Embryonic facial prominence (tissue), 1 donor: ENCODE results near the gene HES3.
A peak's percentile ranks its signal among the peaks of the same experiment; 100 is the strongest.

Source experiments
- DNase-seq: peaks from one replicate; pipeline ENCODE4 v3.0.0-alpha.2; 2016; ENCODE audit errors: extremely low spot score

Gene HES3, protein sequence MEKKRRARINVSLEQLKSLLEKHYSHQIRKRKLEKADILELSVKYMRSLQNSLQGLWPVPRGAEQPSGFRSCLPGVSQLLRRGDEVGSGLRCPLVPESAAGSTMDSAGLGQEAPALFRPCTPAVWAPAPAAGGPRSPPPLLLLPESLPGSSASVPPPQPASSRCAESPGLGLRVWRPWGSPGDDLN

DNA sequence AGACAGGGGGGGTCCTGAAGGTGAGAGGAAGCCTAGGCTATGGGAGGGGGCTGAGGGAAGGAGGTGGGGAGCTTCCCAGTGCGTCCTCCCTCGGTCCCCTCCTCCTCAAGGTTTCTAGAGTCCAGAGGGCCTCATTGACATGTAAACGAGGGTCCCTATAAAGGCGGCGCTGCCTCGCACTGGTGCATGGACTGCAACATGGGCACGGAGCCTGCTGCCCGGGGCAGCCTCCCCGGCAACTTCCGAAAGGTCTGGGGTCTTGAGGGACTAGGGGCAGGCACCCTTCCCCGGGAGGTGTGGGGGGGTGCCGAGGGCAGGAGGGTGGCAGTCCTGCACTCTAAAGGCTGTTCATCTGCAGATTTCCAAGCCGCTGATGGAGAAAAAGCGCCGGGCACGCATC, at the start of gene HES3:
Gene HES3, plus strand, starts transcription at position 187 of the 400 bp plus-strand sequence. Its CDS starts 187 bp downstream, at position 374.
- DNase-seq = no peak

DNA sequence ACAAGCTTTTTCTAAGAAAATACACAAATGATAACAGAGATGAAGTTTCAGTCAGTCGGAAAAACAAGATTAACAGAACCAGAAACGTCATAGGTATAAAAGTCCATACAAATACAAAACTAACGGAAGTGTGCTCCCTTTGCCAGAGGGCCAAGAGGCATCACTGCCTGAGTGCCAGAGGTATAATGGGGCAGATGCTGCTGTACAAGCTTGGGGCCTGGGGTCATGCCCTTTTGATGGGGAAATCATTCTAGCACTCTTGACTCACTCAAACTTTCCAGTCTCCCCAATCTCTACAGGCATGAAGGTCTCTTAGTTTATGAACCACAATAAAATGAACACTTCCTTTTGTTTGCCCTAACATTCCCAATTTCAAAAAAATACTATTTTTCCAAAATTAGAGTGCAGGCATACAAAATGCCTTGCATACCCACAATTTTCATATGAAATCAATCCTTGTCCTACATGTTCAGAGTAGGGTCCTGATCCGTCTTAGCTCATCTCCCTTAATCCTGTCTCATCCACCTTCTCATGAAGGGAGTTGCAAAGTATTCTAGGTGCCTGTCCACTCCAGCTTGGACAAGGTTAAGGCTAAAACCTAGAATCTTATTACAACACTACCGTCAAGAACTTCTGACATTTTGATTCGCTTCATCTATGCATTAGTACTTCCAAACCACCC, 46.1 kb upstream of the HES3 start:
- DNase-seq = no peak

- no peak for DNase-seq
Measured at GRCh38 chr1:6198646-6199297, 45.2 kb upstream of the HES3 start.

- peak; percentile 99 for DNase-seq
Measured at GRCh38 chr1:6199298-6200187, 44.4 kb upstream of the HES3 start, which contains the start of gene RPL22. RPL22 (minus strand) TSS chr1:6199595; CDS start chr1:6199573, 22 bp downstream.

DNA sequence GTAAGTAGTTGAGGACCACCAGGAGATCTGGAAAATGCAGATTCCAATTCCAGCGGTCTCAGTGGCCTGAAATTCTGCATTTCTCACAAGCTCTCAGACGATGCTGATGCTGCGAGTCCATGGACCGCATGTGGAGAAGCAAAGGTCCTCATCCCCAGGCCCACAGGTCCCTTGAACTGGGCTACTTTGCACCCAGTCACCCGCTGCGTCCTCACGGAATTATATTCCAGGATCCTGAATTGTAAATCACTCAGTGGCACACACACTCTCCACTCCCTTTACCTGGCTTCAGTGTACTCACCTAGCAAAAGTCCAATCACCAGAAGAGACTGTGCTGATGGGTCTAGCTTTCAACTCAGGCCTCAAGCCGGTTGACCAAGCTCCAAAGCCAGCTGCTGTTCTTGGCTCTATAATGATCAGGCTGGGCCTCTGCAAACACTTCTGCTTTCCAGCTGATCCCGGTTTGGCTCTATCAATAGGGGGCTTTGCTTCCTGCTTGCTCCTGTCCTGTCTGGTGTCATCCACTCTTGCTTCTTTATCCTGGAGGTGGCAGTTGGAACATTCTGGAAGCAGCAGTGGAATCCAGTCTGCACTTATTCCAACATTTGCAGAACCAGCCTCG, 43.7 kb upstream of the HES3 start:
- DNase-seq = no peak

DNA sequence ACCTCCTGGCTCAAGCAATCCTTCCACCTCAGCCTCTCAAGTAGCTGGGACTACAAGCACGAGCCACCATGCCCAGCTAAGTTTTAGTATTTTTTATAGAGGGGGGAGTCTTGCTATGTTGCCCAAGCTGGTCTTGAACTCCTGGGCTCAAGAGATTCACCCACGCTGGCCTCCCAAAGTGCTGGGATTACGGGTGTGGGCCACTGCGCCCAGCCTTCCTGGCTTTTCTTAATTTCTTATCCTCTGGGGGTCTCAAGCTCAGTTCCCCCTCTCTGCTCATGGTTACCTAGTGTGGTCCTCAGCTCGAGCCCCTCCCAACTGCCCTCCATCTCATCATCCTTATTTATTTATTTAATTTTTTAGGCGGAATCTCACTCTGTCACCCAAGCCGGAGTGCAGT, 41.7 kb upstream of the HES3 start:
- DNase-seq = no peak

DNA sequence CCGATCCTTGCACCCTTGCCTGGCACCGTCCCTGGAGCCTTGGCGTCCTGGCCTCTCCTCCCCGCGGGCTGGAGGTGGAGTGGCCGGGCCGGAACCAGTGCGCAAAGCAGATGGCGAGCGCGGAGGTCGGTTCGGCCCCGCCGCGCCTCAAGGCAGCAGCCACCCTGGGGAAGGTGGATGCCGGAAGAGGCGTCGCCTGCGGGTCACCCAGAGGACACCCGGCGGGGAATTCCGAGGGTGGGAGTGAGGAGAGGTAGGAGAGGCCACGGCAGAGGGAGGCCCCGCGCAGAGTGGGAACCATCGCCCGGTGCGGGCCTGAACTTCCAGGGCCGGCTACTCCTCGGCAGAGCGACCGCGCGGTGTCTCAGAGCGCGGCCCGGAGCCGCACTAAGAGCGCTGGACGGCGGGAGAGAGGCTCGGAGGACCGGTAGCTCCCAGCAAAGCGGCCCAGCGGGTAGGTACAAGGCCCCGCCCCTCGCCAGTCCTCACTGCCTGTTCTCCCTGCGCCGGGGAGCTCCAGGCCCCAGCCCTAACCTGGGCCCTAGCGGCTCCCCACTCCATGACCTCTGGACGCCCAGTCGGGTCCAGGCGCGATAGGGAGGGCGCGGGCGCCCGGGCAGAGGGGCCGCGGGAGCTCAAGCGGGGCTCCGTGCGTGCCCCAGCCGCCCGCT, 38.0 kb upstream of the HES3 start, which contains the start of gene RNF207:
Gene RNF207, plus strand, starts transcription at position 271 of the 671 bp plus-strand sequence. CDS start 417 bp downstream, outside the sequence.
- no peak for DNase-seq

DNA sequence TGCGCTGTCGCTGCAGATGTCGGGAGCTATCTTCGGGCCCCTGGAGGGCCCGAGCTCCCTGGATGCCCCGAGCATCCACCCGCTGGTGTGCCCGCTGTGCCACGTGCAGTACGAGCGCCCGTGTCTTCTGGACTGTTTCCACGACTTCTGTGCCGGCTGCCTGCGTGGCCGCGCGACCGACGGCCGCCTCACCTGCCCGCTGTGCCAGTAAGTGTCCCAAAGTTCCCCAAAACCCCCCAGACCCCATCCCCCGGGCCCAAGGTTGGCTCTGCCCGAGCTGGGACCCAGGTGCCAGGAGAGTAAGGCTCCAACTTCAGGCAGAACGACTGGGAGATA, 37.5 kb upstream of the HES3 start:
- DNase-seq = no peak

GRCh38 chr1:6207075-6207885, 36.7 kb upstream of the HES3 start:
- no peak for DNase-seq

DNA sequence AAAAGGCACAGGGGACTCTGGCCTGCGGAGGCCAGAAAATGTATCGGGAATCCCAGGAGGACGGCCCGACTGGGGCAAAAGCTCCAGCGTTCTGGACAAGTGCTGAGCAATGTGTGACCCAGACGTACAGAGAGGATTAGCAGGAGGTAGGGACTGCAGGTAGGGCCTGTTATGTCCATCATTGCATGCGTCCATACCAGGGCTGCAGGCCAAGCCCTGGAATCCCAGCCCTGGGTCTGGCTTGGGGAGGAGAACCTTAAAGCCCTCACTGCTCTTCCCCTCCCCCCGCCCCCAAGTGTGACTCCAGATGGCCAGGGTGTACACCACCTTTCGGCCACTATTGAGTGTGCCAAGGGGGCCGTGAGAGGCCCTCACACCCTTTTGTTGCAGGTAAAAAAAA, 36.1 kb upstream of the HES3 start:
- no peak for DNase-seq

DNA sequence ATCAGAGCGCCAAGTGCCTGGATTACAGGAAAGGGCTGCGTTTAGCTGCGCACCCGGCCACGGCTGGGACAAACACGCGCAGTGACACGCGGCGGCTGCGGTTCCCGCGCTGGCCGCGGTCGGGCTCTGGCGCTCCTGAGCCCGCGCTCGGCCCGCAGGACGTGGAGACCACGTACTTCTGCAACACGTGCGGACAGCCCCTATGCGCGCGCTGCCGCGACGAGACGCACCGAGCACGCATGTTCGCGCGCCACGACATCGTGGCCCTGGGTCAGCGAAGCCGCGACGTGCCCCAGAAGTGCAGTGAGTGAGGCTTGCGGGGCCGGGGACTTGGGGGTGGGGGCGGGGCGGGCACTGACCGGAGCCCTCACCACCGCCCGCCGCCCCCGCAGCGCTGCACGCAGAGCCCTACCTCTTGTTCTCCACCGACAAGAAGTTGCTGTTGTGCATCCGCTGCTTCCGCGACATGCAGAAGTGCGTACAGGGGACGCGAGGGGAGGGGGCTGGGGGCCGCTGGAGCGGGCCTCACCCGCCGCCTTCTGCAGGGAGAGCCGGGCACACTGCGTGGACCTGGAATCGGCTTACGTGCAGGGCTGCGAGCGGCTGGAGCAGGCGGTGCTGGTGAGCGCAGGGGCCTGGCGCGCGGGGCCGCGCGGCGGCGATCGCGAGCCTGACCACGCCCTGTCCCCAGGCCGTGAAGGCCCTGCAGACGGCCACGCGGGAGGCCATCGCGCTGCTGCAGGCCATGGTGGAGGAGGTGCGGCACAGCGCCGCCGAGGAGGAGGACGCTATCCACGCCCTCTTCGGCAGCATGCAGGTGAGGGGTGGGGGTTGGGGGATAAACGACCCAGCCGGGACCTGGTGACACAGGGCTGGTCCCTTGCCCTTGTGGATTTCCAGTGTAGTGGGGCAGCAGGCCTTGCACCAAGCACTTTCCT, 35.0 kb upstream of the HES3 start:
- no peak for DNase-seq

- no peak for DNase-seq
Measured at GRCh38 chr1:6209661-6210580, 34.1 kb upstream of the HES3 start.

GRCh38 chr1:6210591-6211355, 33.2 kb upstream of the HES3 start:
- DNase-seq = no peak

DNA sequence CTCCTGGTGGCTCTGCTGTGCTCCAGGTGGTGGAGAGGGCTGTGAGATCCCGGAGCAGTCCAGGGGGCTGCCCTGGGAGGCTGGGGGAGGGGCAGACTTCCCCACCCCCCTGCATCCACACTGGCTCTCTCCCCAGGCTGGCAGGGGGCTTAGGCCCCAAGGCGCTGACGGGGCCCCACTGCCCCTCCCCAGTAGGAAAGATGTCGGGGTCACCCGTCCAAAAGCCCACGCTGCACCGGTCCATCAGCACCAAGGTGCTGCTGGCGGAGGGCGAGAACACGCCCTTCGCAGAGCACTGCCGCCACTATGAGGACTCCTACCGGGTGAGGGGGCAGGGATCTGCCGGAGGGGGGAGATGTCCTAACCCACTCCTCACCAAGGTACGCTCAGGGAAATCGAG, 32.2 kb upstream of the HES3 start:
- no peak for DNase-seq

DNA sequence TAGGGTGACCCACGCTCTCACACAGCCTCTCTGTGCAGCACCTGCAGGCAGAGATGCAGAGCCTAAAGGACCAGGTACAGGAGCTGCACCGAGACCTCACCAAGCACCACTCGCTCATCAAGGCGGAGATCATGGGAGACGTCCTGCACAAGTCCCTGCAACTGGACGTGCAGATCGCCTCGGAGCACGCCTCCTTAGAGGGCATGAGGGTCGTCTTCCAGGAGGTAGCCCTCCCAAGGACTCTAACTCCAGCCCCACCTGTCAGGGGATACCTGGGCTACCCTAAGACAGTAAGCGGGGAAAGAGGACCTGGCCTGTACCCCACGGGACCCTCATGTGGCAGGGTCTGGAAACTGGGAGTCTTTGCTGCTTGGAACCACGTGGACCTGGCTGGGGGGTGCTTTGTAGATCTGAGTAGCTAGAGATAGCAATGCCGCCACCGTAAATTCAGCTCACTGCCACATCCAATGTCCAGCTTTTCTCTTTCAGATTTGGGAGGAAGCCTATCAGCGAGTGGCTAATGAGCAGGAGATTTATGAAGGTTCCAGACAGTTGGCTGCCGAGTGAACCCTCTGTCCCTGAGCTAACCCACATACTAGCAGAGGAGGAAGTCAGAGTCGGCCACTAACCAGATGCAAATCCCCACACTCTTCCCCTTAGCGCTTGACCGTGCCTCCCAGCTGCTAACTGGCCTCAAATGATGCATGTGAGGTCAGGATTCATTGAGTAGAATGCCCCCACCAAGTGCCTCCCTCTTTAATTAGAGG, 31.6 kb upstream of the HES3 start:
- no peak for DNase-seq

- no peak for DNase-seq
Measured at GRCh38 chr1:6218375-6219164, 25.4 kb upstream of the HES3 start.
